Measurements from ENCODE around the gene MORN5.

DNA sequence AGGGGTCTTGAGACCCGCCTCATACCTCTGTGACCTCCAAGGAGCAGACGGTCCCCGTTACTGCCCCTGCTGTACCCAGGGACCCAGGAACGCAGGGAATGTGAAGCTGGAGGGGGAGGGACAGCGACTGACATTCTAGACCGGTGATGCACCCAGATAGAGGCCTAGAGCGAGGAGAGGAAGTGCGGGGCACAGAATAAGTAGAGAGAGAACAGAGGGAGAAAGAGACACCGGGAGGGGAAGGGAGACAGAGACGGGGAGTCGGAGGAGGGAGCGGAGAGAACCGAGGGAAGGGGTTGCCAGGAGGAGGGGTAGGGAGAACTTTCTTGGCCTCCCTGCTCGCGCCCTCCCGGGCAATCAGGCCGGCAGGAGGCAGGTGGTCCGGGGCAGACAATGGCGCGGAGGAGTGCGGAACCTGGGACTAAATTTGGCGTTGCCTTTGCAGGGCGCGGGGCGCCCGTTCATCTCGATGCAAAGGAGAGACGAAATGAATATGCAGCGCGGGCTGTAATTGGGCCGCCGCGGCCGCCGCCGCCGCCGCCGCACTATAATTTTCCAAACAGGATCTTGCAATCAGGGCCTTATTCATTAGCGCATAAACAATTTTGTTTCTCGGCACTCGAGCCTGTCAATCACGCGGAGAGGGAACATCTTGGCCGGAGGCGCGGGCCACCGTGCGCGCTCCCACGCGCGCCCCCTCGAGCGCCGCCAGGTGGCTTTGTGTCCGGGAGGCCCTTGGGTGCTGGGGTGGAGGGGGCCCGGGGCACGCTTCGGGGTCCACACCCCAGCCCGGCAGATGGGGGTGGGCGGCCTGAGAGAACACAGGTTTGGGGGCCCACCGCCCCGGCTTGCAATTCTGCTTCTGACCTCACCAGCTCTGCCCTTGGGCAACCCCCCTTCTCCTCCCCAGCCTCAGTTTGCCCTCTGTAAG, 33.1 kb upstream of the MORN5 start:
- no peak for TF ChIP-seq CTCF (IDR thresholded peaks at IDR 0.05)
- TF ChIP-seq POLR2A (IDR thresholded peaks at IDR 0.05): no peak

All from testis (tissue), 2 donors.